ENCODE data around the gene DENND6B.

GRCh38 chr22:50276143-50276542, 50.7 kb downstream of the DENND6B start:
- TF ChIP-seq, protein P1, sequence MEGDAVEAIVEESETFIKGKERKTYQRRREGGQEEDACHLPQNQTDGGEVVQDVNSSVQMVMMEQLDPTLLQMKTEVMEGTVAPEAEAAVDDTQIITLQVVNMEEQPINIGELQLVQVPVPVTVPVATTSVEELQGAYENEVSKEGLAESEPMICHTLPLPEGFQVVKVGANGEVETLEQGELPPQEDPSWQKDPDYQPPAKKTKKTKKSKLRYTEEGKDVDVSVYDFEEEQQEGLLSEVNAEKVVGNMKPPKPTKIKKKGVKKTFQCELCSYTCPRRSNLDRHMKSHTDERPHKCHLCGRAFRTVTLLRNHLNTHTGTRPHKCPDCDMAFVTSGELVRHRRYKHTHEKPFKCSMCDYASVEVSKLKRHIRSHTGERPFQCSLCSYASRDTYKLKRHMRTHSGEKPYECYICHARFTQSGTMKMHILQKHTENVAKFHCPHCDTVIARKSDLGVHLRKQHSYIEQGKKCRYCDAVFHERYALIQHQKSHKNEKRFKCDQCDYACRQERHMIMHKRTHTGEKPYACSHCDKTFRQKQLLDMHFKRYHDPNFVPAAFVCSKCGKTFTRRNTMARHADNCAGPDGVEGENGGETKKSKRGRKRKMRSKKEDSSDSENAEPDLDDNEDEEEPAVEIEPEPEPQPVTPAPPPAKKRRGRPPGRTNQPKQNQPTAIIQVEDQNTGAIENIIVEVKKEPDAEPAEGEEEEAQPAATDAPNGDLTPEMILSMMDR (IDR thresholded peaks at IDR 0.05): no peak
- TF ChIP-seq POLR2A (IDR thresholded peaks at IDR 0.05) (no peak), POLR2AphosphoS5 (IDR thresholded peaks at IDR 0.05; ENCODE audit: insufficient read depth in 1 of 2, low read depth in 1 of 2) (no peak)

All from vagina (tissue), 2 donors.